HepG2 (cell line): Measurements from ENCODE around the gene COX4I1. TPM values are rescaled to one million over a fixed set of nuclear protein-coding genes. Genes with fewer than 3 reads are reported as not detected.

Experiments used
- ATF7-NPFF ChIP-seq: sonication (generic); formaldehyde crosslinking; IDR thresholded peaks from 2 replicates; pipeline ENCODE4 v1.8.1; 2023; ENCODE audit warnings: mild to moderate bottlenecking, low read depth, missing genetic modification reagents, moderate library complexity
- EED ChIP-seq: sonication (generic); formaldehyde crosslinking; IDR thresholded peaks from 2 replicates; pipeline ENCODE4 v1.5.0; 2020; ENCODE audit warnings: mild to moderate bottlenecking, missing genetic modification reagents
- GABPA ChIP-seq, 2 experiments: IDR thresholded peaks; 2 replicates each; pipeline ENCODE4 v1.6.1; 2011 to 2016; ENCODE audit warnings: low read depth in 2 of 2, low read length in 1 of 2, missing biosample characterization in 1 of 2, missing genetic modification characterization in 1 of 2
- HNRNPUL1 ChIP-seq: fragments of 200-400 bp; formaldehyde crosslinking; IDR thresholded peaks from 2 replicates; pipeline ENCODE4 v1.6.1; 2017; ENCODE audit warnings: low read depth, mild to moderate bottlenecking, low read length, moderate library complexity
- KAT7 ChIP-seq: IDR thresholded peaks from 2 replicates; pipeline ENCODE4 v1.6.1; 2018; ENCODE audit warnings: borderline replicate concordance, missing compliant biosample characterization
- KMT2A ChIP-seq: sonication (generic); formaldehyde crosslinking; IDR thresholded peaks from 2 replicates; pipeline ENCODE4 v1.4.0; 2020; ENCODE audit warnings: missing genetic modification reagents
- MAFK ChIP-seq, 2 experiments: IDR thresholded peaks in 1 of 2; conservative IDR thresholded peaks in 1 of 2; 2 replicates each; pipeline ENCODE4 v1.6.1; 2011; ENCODE audit warnings: improper control_type of control experiment in 2 of 2, low read length in 2 of 2
- MIXL1 ChIP-seq: IDR thresholded peaks from 2 replicates; pipeline ENCODE4 v1.6.1; 2016
- NCOA2 ChIP-seq: sonication (generic); formaldehyde crosslinking; IDR thresholded peaks from 2 replicates; pipeline ENCODE4 v1.8.0; 2022; ENCODE audit warnings: inconsistent platforms
- NCOR1 ChIP-seq: fragments of 200-600 bp; sonication (generic); IDR thresholded peaks from 2 replicates; pipeline ENCODE4 v1.7.0; 2017; ENCODE audit warnings: antibody characterized with exemption, low read length, borderline replicate concordance
- RBM39 ChIP-seq: fragments of 200-400 bp; formaldehyde crosslinking; IDR thresholded peaks from one replicate; pipeline ENCODE4 v1.6.1; 2018; ENCODE audit warnings: antibody characterized with exemption, mild to moderate bottlenecking, low read depth, low read length; ENCODE audit not compliant: poor library complexity, severe bottlenecking
- RFX3 ChIP-seq: IDR thresholded peaks from 2 replicates; pipeline ENCODE4 v1.6.1; 2016; ENCODE audit warnings: missing biosample characterization, missing genetic modification reagents
- TBP ChIP-seq: sonication (generic); formaldehyde crosslinking; IDR thresholded peaks from 2 replicates; pipeline ENCODE4 v1.5.0; 2020; ENCODE audit warnings: missing genetic modification reagents
- TOPORS ChIP-seq: sonication (generic); formaldehyde crosslinking; IDR thresholded peaks from 2 replicates; pipeline ENCODE4 v1.8.0; 2023; ENCODE audit warnings: mild to moderate bottlenecking, missing genetic modification reagents
- XRCC5 ChIP-seq: fragments of 200-400 bp; formaldehyde crosslinking; optimal IDR thresholded peaks from 2 replicates; pipeline ENCODE3; 2017; ENCODE audit warnings: mild to moderate bottlenecking, low read length
- ZNF17 ChIP-seq: sonication (generic); formaldehyde crosslinking; IDR thresholded peaks from 2 replicates; pipeline ENCODE4 v1.5.0; 2020; ENCODE audit warnings: mild to moderate bottlenecking, missing genetic modification reagents
- ZNF616 ChIP-seq: sonication (generic); formaldehyde crosslinking; IDR thresholded peaks from 2 replicates; pipeline ENCODE4 v1.5.0; 2020; ENCODE audit warnings: low read depth, mild to moderate bottlenecking, missing genetic modification reagents
- ZNF644 ChIP-seq: IDR thresholded peaks from 2 replicates; pipeline ENCODE4 v1.6.1; 2016; ENCODE audit warnings: low read depth
- ZNF674 ChIP-seq: sonication (generic); formaldehyde crosslinking; IDR thresholded peaks from 2 replicates; pipeline ENCODE4 v1.5.0; 2020; ENCODE audit warnings: low read depth, mild to moderate bottlenecking, missing genetic modification reagents
- ZNF687 ChIP-seq: sonication (generic); formaldehyde crosslinking; IDR thresholded peaks from 2 replicates; pipeline ENCODE4 v1.5.1; 2020; ENCODE audit warnings: mild to moderate bottlenecking, missing genetic modification reagents, moderate library complexity
- ZNF749 ChIP-seq: sonication (generic); formaldehyde crosslinking; IDR thresholded peaks from 2 replicates; pipeline ENCODE4 v1.8.0; 2022; ENCODE audit warnings: mild to moderate bottlenecking, missing genetic modification reagents, moderate library complexity, borderline replicate concordance
- ZNF766 ChIP-seq: sonication (generic); formaldehyde crosslinking; IDR thresholded peaks from 2 replicates; pipeline ENCODE4 v1.5.0; 2020; ENCODE audit warnings: missing genetic modification reagents, borderline replicate concordance
- ZNF883 ChIP-seq: sonication (generic); formaldehyde crosslinking; IDR thresholded peaks from 2 replicates; pipeline ENCODE4 v1.5.1; 2020; ENCODE audit warnings: mild to moderate bottlenecking, missing genetic modification reagents; ENCODE audit errors: not compliant biosample characterization
- ZNF891 ChIP-seq: sonication (generic); formaldehyde crosslinking; IDR thresholded peaks from 2 replicates; pipeline ENCODE4 v1.5.0; 2020; ENCODE audit warnings: mild to moderate bottlenecking, missing genetic modification reagents
- polyA plus RNA-seq, 8 experiments: library from polyadenylated mRNA; depleted of rRNA in 3 of 8; stranded (reverse) in 7 of 8; unstranded in 1 of 8; fragments of >200 nt; fragmentation: Illumina TruSeq in 4 of 8; extraction: Trizol in 4 of 8; gene quantifications; 2 replicates each; pipeline versions ENCODE4 v1.2.1 to v1.2.3, GENCODE V29; 2011 to 2016; ENCODE audit warnings: low read depth in 4 of 8, missing spikeins in 1 of 8, mixed read lengths in 1 of 8; ENCODE audit not compliant: insufficient read depth in 1 of 8
- total RNA-seq, 5 experiments: library from RNA; depleted of rRNA; stranded (reverse); fragments of >200 nt; fragmentation: Illumina TruSeq; extraction: Trizol; gene quantifications; 2 replicates each; pipeline ENCODE4 v1.2.3, GENCODE V29; 2016; ENCODE audit warnings: low read depth in 1 of 5
- TF ChIP-seq, protein P1 (sequence below): sonication (generic); formaldehyde crosslinking; IDR thresholded peaks from 2 replicates; pipeline ENCODE4 v1.5.1; 2020; ENCODE audit warnings: mild to moderate bottlenecking, missing genetic modification reagents, borderline replicate concordance

The COX4I1 gene
- total and polyA plus RNA-seq, 2 of the 13 experiments (the other 11 are each of a cell fraction or from before 2014, with no cell fraction given), result 658 to 902 TPM

GRCh38 chr16:85847681-85848601, 48.4 kb downstream of the COX4I1 start (continued):
- no peak for TF ChIP-seq ZNF17
- peak; percentile 93 for TF ChIP-seq XRCC5
- TF ChIP-seq, protein P1, sequence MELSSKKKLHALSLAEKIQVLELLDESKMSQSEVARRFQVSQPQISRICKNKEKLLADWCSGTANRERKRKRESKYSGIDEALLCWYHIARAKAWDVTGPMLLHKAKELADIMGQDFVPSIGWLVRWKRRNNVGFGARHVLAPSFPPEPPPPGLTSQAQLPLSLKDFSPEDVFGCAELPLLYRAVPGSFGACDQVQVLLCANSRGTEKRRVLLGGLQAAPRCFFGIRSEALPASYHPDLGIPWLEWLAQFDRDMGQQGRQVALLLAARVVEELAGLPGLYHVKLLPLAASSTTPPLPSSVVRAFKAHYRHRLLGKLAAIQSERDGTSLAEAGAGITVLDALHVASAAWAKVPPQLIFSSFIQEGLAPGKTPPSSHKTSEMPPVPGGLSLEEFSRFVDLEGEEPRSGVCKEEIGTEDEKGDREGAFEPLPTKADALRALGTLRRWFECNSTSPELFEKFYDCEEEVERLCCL (CRISPR knock-in tag), result peak; percentile 74; the same call in 1 of the 2 replicates
- TF ChIP-seq KAT7, result peak; percentile 53; the same call in 1 of the 2 replicates
- no peak for TF ChIP-seq HNRNPUL1
- TF ChIP-seq KMT2A (CRISPR knock-in tag), result no peak; the same call in 1 of the 2 replicates
- peak; percentile 36; the same call in 1 of the 2 replicates for TF ChIP-seq GABPA (IDR thresholded peaks at IDR 0.05; ENCODE audit: low read depth, low read length)
- TF ChIP-seq GABPA (CRISPR knock-in tag; IDR thresholded peaks at IDR 0.05; ENCODE audit: low read depth), result peak; percentile 84
- TF ChIP-seq NCOR1, result peak; percentile 92
- TF ChIP-seq ZNF616 (CRISPR knock-in tag), result no peak; the same call in 1 of the 2 replicates
- TF ChIP-seq ZNF674 (CRISPR knock-in tag), result no peak
- TF ChIP-seq RFX3 (CRISPR knock-in tag), result no peak
- TF ChIP-seq ZNF766 (CRISPR knock-in tag), result peak; percentile 42
- TF ChIP-seq ZNF644 (CRISPR knock-in tag), result peak; percentile 88
- TF ChIP-seq ZNF749 (CRISPR knock-in tag), result peak; percentile 79; the same call in 1 of the 2 replicates
- 0 out of 2 replicates have a peak, but pooled peaks have one; percentile 22 for TF ChIP-seq ATF7-NPFF (CRISPR knock-in tag)
- TF ChIP-seq ZNF891, result peak; percentile 41
- TF ChIP-seq TBP (CRISPR knock-in tag), result no peak
- peak; percentile 89 for TF ChIP-seq TOPORS (CRISPR knock-in tag)
- peak; percentile 98 to 99 for TF ChIP-seq MAFK (conservative IDR thresholded peaks at IDR 0.05 in 1 of 2, IDR thresholded peaks at IDR 0.05 in 1 of 2; ENCODE audit: low read length in 2 of 2)
- TF ChIP-seq RBM39, result no peak
- TF ChIP-seq ZNF687 (CRISPR knock-in tag), result peak; percentile 97
- peak; percentile 92 for TF ChIP-seq EED (CRISPR knock-in tag)
- TF ChIP-seq NCOA2, result peak; percentile 89
- TF ChIP-seq ZNF883 (CRISPR knock-in tag), result peak; percentile 29
- TF ChIP-seq MIXL1 (CRISPR knock-in tag), result peak; percentile 89
